Measurements from ENCODE around the gene MMP24. TPM values are rescaled to one million over a fixed set of nuclear protein-coding genes. Genes with fewer than 3 reads are reported as not detected.

Gene MMP24
- total RNA-seq, 2 experiments from 2014 or later, result not detected

DNA sequence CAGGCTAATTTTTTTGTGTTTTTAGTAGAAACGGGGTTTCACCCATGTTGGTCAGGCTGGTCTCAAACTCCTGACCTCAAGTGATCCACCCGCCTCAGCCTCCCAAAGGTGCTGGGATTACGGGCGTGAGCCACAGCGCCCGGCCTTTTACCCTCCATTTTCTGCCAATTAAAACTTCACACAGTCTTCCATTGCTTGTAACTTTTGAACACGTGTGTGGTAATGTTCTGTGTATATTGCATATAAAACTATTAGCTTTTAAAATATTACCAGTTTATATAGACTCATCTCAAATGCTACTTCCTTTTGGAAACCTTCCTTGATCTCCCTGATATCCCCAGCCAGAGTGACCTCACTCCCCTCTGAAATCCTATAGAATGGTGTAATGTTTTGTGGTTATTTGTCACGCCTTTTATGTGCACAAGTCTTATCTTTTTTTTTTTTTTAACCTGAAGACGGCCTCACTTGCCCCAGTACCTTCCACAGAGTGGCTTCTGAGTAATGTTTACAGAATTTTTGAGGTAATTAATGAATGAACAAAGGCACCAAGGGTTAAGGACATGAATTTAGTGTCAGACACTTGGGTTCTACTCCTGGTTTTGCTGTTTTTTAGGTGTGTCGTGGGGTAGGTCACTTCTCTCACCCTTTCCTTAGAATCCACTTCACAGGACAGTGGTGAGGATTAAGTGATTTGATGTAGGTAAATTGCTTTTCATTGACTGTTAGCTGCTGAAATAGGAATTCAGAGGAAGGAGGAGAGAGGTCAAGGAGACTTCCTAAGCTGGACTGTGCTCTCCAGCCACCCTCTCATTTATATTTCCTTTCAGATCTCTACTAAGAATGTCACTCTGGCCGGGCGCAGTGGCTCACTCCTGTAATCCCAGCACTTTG lies 11.2 kb upstream of the MMP24 start:
- Histone ChIP-seq H3K36me3 (ENCODE audit: insufficient read depth, low read length) (no peaks in the 10 kb centered on the region), H3K4me1 (ENCODE audit: insufficient read depth, low read length, poor library complexity, severe bottlenecking) (no peaks in the 10 kb centered on the region), H3K4me2 (ENCODE audit: low read length) (no peak overlapping the region), H2AFZ (ENCODE audit: low read length) (no peak overlapping the region), H3K9me3 (ENCODE audit: low read length) (no peaks in the 10 kb centered on the region), H4K20me1 (ENCODE audit: insufficient read depth, low read length) (no peaks in the 10 kb centered on the region), H3K4me3 (ENCODE audit: low read depth, low read length, poor library complexity, severe bottlenecking) (no peak overlapping the region), H3K9me2 (ENCODE audit: insufficient read depth, low read length) (no peaks in the 10 kb centered on the region), H3K27ac (ENCODE audit: low read depth, low read length, poor library complexity, severe bottlenecking) (no peak overlapping the region), H3K79me2 (ENCODE audit: insufficient read depth, low read depth, low read length) (no peaks in the 10 kb centered on the region)
- no TSS peak for BruUV-seq (replicated peaks)
- POLR2A ChIA-PET, result interaction anchor here (0.6 kb wide), 1 partner anchor 264 kb away, joined by 7 read pairs; no protein-coding TSS in a partner anchor
- CTCF ChIA-PET (ENCODE audit: unreplicated experiment), result no interaction called here
- intact Hi-C loops (cut with micrococcal nuclease; ENCODE audit: unreplicated experiment), result no loop called here
- no peak for TF ChIP-seq EZH2phosphoT487 (IDR thresholded peaks at IDR 0.05; ENCODE audit: borderline replicate concordance, low read depth, low read length)
- TF ChIP-seq, protein P1, sequence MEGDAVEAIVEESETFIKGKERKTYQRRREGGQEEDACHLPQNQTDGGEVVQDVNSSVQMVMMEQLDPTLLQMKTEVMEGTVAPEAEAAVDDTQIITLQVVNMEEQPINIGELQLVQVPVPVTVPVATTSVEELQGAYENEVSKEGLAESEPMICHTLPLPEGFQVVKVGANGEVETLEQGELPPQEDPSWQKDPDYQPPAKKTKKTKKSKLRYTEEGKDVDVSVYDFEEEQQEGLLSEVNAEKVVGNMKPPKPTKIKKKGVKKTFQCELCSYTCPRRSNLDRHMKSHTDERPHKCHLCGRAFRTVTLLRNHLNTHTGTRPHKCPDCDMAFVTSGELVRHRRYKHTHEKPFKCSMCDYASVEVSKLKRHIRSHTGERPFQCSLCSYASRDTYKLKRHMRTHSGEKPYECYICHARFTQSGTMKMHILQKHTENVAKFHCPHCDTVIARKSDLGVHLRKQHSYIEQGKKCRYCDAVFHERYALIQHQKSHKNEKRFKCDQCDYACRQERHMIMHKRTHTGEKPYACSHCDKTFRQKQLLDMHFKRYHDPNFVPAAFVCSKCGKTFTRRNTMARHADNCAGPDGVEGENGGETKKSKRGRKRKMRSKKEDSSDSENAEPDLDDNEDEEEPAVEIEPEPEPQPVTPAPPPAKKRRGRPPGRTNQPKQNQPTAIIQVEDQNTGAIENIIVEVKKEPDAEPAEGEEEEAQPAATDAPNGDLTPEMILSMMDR (conservative IDR thresholded peaks at IDR 0.05; ENCODE audit: low read length), result no peak
- DNase-seq (ENCODE audit: low spot score), result no peak

GRCh38 chr20:35216541-35216940 lies 9.9 kb upstream of the MMP24 start:
- H3K4me1 ChIP-seq (ENCODE audit: insufficient read depth, low read length, poor library complexity, severe bottlenecking), result no peaks in the 10 kb centered on the region
- no peak for DNase-seq (ENCODE audit: low spot score)
- intact Hi-C loops (cut with micrococcal nuclease; ENCODE audit: unreplicated experiment), result no loop called here
- no peaks in the 10 kb centered on the region for H4K20me1 ChIP-seq (ENCODE audit: insufficient read depth, low read length)
- H3K9me3 ChIP-seq (ENCODE audit: low read length), result no peaks in the 10 kb centered on the region
- no peaks in the 10 kb centered on the region for H3K9me2 ChIP-seq (ENCODE audit: insufficient read depth, low read length)
- TF ChIP-seq, protein P1 (conservative IDR thresholded peaks at IDR 0.05; ENCODE audit: low read length), result no peak
- TF ChIP-seq EZH2phosphoT487 (IDR thresholded peaks at IDR 0.05; ENCODE audit: borderline replicate concordance, low read depth, low read length), result no peak
- no peak overlapping the region for H2AFZ ChIP-seq (ENCODE audit: low read length)
- no peaks in the 10 kb centered on the region for H3K79me2 ChIP-seq (ENCODE audit: insufficient read depth, low read depth, low read length)
- H3K4me3 ChIP-seq (ENCODE audit: low read depth, low read length, poor library complexity, severe bottlenecking), result no peak overlapping the region
- no TSS peak for BruUV-seq (replicated peaks)
- H3K36me3 ChIP-seq (ENCODE audit: insufficient read depth, low read length), result no peaks in the 10 kb centered on the region
- POLR2A ChIA-PET, result interaction anchor here (0.5 kb wide), 1 partner anchor 127 kb away, joined by 5 read pairs; no protein-coding TSS in a partner anchor
- no peak overlapping the region for H3K4me2 ChIP-seq (ENCODE audit: low read length)
- CTCF ChIA-PET (ENCODE audit: unreplicated experiment), result no interaction called here
- H3K27ac ChIP-seq (ENCODE audit: low read depth, low read length, poor library complexity, severe bottlenecking), result no peak overlapping the region

- no peaks in the 10 kb centered on the region for H3K79me2 ChIP-seq (ENCODE audit: insufficient read depth, low read depth, low read length)
- H3K4me1 ChIP-seq (ENCODE audit: insufficient read depth, low read length, poor library complexity, severe bottlenecking), result no peaks in the 10 kb centered on the region
- CTCF ChIA-PET (ENCODE audit: unreplicated experiment), result no interaction called here
- no peak for TF ChIP-seq EZH2phosphoT487 (IDR thresholded peaks at IDR 0.05; ENCODE audit: borderline replicate concordance, low read depth, low read length)
- TF ChIP-seq, protein P1 (conservative IDR thresholded peaks at IDR 0.05; ENCODE audit: low read length), result no peak
- H4K20me1 ChIP-seq (ENCODE audit: insufficient read depth, low read length), result no peaks in the 10 kb centered on the region
- POLR2A ChIA-PET, result no interaction called here
- no peak for DNase-seq (ENCODE audit: low spot score)
- H3K9me2 ChIP-seq (ENCODE audit: insufficient read depth, low read length), result no peaks in the 10 kb centered on the region
- no peaks in the 10 kb centered on the region for H3K36me3 ChIP-seq (ENCODE audit: insufficient read depth, low read length)
- intact Hi-C loops (cut with micrococcal nuclease; ENCODE audit: unreplicated experiment), result no loop called here
- no peak overlapping the region for H3K4me2 ChIP-seq (ENCODE audit: low read length)
- H3K27ac ChIP-seq (ENCODE audit: low read depth, low read length, poor library complexity, severe bottlenecking), result no peak overlapping the region
- H3K4me3 ChIP-seq (ENCODE audit: low read depth, low read length, poor library complexity, severe bottlenecking), result no peak overlapping the region
- H3K9me3 ChIP-seq (ENCODE audit: low read length), result no peaks in the 10 kb centered on the region
- BruUV-seq (replicated peaks), result no TSS peak
- H2AFZ ChIP-seq (ENCODE audit: low read length), result no peak overlapping the region
Measured at GRCh38 chr20:35223941-35224340, 2.5 kb upstream of the MMP24 start.
